Stimulated activated CD4-positive, alpha-beta T cell treated with anti-CD3 and anti-CD28 coated beads, Interleukin-15, amount 100 ng/mL, for 1 hour (primary cell): ENCODE data around the gene ADGRV1.

Source experiments
- DNase-seq, 2 donors: peaks; one replicate each; pipeline ENCODE4 v3.0.0-alpha.2; 2020; ENCODE audit warnings: low read depth in 1 of 2, low spot score in 1 of 2

The ADGRV1 gene

DNA sequence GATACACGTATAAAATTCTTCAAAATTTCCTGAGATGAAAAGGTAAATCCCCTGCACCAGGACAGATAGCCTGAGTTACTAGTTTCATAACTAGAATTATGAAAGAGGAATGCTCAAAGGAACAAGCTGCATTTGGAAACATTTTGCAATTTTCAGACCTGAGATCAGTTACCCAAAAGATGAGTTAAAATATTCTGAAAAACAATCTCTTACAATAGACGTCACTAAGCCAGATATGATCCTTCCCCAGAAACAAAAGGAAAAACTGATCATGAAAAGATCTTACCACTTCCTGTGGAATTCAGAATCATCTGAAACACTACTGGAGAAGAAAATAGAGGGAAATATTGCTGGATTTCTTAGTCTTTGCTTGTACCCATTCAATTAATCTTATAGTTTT is 619.9 kb downstream of the ADGRV1 start:
- no peak for DNase-seq

DNA sequence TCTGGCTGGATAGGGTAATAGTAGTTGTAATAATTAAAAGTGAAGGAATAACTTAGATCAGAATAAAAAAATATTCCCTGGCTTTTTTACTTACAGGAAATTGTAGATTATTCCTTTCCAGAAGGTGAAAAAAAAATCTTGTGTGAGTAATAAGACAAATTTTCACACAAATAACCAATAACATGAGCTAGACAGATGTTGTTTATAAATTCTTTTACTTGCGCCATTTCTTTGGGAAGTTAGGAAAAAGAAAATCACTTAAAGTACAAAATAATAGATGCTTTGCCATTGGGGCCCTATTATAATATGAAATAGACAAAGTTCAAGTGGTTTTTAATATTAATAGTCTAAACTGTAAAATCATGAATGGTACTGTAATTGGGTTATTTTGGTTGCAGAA is 620.4 kb downstream of the ADGRV1 start:
- no peak for DNase-seq

DNA sequence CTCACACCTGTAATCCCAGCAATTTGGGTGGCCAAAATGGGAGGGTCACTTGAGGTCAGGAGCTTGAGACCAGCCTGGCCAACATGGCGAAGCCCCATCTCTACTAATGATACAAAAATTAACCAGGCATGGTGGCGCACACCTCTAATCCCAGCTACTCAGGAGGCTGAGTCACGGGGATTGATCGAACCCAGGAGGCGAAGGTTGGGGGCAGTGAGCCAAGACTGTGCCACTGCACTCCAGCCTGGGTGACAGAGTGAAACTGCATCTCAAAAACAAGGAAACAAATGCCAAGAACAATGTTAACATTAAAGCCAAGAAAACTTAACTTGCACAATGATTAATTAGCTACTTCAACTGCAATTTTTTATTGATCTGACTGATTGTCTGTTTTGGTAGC is 621.9 kb downstream of the ADGRV1 start:
- no peak for DNase-seq

DNA sequence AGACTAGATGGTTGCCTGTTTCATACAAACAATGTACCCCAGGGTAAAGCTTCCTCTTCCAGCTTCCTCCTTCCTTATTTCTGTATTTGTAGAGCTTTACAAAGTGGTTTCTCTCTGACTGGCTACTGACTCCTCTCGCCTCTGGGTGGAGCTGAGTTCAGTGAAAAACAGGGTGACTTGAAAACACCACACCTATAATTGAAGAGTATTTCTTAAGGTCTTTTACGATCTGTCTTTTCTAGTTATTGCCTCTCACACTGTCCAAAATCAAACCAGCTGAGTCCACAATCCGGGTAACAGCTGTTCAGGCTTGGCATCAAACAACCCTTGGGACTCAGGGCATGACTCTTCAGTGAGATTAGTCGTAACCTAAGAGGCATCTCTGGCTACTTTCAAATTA is 624.2 kb downstream of the ADGRV1 start:
- no peak for DNase-seq

DNA sequence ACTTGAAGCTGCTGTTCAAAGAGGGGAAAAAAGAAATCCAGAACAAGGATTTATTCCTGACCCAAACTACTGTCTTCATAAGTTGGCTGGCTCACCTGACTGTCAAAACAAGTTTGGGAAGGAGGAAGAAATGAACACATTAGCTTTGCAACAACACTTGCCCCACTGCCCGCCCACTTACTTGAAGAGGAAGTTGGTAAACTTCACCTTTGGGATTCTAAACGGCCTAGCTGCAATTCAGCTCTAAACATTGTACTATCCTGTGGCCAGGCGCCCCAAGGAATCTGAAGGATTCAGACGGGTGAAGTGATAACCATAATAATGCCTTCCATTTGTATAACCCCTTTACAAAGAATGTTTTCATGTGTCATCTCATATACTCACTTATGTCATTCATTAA is 625.1 kb downstream of the ADGRV1 start:
- no peak for DNase-seq

DNA sequence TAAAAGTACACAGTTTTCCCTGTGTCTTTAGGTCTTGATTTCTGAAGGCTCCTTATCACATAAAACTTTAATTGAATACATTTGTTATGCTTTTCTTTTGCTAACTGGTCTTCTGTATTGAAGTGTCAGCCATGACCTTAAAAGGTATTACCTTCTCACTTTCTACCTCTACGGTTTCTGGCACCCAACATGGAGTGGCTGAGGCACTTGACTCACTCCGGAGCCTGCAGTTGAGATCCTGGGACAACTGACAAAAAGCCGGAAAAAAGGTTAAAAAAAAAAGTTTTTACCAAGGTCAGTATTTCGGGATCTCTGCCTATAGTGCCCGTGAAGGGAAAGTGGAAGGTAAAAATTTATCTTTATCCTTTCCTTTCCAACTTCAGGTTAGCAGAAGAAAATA is 627.5 kb downstream of the ADGRV1 start:
- DNase-seq: no peak

DNA sequence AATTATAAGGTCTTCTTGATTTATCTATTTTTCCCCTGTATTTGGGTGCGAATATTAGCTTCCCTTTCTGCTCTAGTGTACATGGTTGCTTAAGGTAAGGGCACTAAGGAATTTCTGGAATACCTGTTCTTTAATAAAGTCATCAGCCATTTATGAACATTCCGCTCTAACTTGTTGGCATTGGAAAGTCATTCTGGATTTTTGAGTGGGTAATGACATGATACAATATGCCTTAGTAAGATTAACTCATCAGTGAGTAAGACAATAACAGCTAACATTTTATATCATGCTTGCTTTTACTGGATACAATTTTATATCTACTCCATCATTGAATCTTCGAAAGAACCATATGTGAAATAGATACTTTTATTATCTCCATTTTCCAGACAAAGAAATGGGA is 628.4 kb downstream of the ADGRV1 start:
- no peak for DNase-seq

DNA sequence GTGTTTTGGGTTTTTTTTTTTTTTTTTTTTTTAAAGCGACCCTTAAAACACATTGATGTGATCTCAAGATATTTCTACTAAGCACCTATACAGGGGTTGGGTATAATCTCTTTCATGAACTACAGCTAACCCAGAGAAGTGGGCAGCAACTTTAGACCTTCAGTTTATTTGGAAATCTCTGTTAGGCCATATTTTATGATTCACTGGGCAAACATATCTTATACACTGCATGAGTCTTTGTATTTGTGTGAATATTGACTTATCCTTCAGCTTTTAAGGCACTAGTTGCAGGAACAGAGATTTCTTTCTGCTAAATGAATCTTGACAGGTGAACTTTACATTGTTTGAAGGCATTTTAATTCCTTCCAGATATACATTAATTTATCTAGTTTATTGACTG is 630.2 kb downstream of the ADGRV1 start:
- DNase-seq: no peak

DNA sequence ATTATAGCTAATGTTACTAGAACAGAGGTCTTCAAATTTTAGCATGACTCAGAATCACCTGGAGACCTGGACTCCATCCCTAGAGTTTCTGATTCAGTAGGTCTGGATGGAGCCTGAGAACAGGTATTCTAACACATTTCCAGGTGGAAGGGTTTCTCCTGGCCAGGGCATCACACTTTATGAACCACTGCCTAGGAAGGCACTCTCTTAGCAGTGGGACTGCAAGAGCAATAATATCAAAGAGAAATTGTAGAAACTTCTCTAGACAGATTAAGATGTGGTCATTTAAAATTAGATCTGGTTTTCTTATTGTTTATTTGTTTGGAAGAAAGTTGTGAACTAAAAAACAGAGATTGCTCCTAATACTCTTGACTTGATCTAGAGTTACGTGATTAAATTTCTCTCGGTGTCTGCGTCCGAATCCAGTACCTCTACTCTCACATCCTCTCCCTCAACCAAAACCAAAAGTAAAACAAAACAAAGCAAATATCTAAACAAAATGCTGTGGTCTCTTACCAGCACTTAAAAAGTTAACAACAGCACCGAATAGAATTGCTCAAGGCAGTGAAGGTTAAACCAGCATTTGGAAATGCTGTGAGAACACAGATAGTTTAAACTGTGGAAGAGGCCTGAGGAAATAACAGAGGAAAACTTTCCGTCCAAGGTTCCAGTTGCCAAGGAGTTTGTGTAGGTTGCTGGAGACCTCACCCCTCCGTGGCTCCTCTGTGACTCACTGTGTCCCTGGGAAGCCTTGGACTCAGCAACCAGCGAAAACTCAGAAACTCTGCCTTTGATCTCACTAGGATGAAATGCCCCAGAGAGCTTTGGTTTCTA is 631.1 kb downstream of the ADGRV1 start:
- no peak for DNase-seq

DNA sequence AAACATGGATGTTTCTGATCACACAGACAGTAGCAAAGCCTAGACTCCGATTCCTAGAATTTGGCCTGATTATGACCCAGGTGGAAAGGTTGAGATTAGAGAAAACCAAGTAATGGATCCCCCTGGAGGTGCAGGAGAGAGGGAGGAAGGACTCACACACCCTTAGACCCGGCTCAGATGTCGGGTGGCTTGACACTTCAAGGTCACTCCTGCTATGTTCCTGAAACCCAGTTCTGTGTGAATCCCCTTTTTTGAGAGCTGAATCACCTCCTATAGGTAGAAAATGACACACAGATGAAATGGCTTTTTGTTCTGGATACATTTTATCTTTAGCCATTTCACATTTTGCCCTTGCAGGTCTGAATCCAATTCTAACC is 631.7 kb downstream of the ADGRV1 start:
- no peak for DNase-seq

DNA sequence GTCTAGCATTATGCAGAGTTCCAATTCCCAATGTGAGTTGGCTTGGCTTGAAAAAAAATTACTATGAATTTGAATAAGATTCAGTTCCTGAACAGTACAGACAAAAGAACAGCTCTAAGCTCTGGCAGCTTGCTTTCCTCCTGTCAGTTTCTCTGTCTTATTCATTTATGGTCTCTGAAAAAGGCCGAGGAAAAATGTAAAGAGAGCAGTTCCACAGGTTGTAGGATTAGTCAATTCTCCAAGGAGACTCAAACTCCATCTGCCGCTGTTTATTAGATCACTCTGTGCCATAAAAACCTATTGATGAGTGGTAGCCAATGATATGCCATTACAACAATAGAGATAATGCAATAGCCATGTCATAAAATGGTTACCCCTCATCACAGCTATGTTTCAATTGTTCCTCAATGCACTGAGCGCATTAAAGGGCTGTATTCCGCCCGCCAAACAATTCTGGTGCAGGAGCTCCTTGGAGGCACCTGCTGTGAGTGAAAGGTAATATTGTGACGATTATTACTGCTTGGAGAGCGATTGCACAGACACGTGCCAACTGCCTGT is 636.3 kb downstream of the ADGRV1 start:
- no peak for DNase-seq

DNA sequence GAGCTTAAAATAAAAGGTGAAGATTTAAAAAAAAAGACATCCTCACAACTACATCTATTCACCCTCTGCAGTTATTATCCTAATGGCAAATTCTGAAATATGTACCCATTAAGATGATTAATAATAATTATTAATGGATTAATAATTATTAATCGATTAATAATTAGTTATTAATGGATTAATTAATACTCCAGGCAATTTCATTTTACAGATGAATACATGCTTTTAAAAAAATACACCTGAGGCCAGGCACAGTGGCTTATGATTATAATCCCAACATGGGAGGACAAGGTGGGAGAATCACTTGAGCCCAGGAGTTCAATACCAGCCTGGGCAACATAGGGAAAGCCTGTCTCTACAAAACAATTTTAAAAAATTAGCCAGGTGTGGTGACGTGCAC is 642.1 kb downstream of the ADGRV1 start:
- DNase-seq: no peak

DNA sequence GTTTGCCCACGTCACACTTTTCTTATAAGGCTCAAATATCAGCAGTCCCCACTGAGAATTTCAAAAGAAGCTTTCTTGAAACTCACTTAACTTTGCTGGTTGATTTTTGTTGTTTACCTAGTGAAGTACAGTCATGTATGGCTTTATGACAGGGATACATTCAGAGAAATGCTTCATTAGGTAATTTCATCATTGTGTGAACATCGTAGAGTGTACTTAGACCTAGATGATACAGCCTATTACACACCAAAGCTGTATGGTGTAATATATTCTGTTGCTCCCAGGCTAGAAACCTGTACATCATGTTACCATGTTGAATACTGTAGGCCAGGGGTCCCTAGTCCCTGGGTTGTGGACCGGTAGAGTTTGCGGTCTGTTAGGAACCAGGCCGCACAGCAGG is 647.5 kb downstream of the ADGRV1 start:
- no peak for DNase-seq

DNA sequence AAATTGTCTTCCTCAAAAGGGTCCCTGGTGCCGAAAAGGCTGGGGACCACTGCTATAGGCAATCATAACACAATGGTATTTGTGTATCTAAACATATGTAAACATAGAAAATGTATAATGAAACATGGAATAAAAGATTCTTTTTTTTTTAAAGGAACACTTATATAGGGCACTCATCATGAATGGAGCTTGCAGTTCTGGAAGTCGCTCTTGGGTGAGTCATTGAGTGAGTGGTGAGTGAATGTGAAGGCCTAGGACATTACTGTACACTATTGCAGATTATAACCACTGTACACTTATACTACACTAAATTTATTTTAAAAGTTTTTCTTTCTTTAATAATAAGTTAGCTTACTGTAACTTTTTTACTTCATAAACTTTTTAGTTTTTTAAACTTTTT is 648.1 kb downstream of the ADGRV1 start:
- DNase-seq: no peak

DNA sequence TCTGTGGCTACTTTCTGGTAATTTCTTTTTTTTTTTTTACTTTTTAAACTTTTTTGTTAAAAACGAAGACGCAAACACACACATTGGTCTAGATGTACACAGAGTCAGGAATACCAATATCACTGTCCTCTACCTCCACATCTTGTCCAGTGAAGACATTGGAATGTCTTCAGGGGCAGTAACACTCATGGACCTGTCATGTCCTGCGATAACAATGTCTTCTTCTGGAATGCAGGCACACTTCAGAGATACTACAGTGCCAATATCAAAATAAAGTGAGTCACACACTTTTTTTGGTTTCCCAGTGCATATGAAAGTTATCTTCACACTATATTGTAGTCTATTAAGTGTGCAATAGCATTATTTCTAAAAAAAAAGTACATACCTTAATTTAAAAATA is 648.7 kb downstream of the ADGRV1 start:
- no peak for DNase-seq

DNA sequence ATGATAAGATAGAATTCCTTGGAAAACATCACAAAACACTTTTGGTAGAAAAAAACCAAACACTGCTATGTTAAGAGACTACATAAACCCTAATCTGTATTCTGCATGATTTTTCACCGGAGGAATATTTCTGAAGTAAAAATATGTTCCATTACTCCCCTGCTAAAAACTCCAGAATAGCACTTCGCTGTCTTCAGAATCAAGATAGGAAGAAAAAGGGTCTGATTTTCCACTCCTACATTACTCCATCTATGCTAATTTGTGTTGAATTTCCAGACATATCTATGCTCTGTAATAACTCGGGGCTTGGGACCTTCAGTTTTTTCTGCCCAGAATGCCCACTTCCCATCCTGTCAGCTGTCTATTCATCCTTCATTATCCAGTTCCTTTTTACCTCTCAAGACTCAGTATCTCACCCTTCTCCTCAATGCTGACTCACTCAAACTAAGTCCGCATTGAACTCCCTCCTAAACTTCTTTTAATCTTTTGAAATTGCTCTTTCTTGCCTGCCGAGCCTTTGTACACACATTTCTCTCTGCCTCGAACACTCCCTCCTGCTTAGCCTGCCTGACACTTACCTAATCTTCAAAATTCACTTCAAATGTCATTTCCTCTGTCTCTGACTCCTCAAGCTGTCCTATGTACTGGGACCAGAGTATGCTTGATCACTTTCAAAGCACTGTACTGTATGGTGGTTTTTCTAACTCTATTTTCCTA is 653.6 kb downstream of the ADGRV1 start:
- DNase-seq: no peak

DNA sequence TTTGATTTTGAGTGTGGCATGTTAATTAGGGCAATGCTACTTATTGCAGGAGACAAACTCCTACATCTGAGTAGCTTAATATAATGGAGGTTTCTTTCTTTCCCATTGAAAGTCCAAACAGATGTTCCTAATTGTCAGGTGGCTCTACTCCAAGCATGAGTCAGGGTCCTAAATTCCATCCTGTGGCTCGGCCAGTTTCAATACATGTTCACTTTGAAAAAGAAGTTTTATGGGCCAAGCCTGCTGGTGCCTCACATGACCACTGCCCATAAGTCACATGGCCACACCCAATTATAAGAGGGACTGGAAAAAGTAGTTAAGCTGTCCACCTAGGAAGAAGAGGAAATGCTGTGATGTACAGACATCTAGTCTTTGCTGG is 654.1 kb downstream of the ADGRV1 start:
- no peak for DNase-seq
